Adipocyte (in vitro differentiated cells): ENCODE measurements around the gene USP11.

Experiments used
- DNase-seq: peaks from one replicate; pipeline ENCODE4 v3.0.0-alpha.2; 2015; ENCODE audit warnings: low read depth
- H3K27me3 ChIP-seq: replicated peaks from 2 replicates; pipeline ENCODE4 v1.7.0; 2013; ENCODE audit warnings: mild to moderate bottlenecking, low read length, moderate library complexity; ENCODE audit not compliant: control insufficient read depth, insufficient read depth
- H3K36me3 ChIP-seq: 2 replicates; pipeline ENCODE4 v1.7.0; 2013; ENCODE audit warnings: low read length, mild to moderate bottlenecking, moderate library complexity; ENCODE audit not compliant: control insufficient read depth, insufficient read depth, severe bottlenecking
- H3K4me1 ChIP-seq: 2 replicates; pipeline ENCODE4 v1.7.0; 2013; ENCODE audit warnings: mild to moderate bottlenecking, low read length, moderate library complexity; ENCODE audit not compliant: control insufficient read depth, insufficient read depth
- H3K4me3 ChIP-seq: 2 replicates; pipeline ENCODE4 v1.7.0; 2013; ENCODE audit warnings: mild to moderate bottlenecking, low read length, moderate library complexity
- H3K9ac ChIP-seq: 2 replicates; pipeline ENCODE4 v1.7.0; 2013; ENCODE audit warnings: mild to moderate bottlenecking, low read length, moderate library complexity
- H3K9me3 ChIP-seq: 2 replicates; pipeline ENCODE4 v1.7.0; 2013; ENCODE audit warnings: mild to moderate bottlenecking, low read length, moderate library complexity; ENCODE audit not compliant: control insufficient read depth

The USP11 gene

DNA sequence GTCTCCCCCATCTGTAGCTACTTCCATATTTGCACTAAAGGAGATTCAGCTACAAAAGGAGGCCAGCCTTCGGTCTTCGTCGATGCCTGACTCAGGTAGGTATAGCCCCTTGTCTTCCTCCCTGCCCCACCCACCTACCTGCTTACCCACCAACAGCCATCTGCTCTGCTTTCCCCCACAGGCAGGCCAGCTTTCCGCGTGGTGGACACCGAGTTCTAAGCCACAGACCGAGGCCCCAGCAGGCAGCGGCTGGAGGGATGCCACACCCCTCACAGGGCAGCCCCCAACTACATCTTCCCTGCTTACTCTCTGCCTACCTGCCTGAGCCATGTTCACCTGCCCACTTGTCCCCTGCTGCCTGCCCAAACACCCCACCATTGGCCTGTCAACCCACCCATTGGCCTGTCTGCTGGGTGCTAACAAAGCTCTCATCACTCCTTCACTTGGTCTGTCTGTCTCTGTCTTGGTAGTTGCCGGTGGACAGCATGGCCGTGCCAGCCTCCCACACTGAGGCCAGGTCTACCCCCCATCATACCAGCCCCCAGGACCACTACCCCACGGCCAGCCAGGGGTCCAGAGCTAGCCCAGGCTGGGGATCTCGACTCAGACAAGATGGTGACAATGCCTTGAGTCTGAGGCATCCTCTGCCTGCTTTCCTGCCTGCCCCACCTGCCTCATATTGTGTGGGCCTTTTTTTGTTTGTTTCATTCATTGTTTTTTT is 4.1 kb upstream of the USP11 start:
- peaks cover 57% of the 10 kb centered on the region for H3K36me3 ChIP-seq
- peaks cover 6% of the 10 kb centered on the region for H3K4me1 ChIP-seq
- no peaks in the 10 kb centered on the region for H3K9me3 ChIP-seq
- DNase-seq, result no peak
- no peak overlapping the region for H3K9ac ChIP-seq
- H3K27me3 ChIP-seq, result no peaks in the 10 kb centered on the region
- no peak overlapping the region for H3K4me3 ChIP-seq

- no peak for DNase-seq
Measured at GRCh38 chrX:47229427-47229826, 3.4 kb upstream of the USP11 start.

DNA sequence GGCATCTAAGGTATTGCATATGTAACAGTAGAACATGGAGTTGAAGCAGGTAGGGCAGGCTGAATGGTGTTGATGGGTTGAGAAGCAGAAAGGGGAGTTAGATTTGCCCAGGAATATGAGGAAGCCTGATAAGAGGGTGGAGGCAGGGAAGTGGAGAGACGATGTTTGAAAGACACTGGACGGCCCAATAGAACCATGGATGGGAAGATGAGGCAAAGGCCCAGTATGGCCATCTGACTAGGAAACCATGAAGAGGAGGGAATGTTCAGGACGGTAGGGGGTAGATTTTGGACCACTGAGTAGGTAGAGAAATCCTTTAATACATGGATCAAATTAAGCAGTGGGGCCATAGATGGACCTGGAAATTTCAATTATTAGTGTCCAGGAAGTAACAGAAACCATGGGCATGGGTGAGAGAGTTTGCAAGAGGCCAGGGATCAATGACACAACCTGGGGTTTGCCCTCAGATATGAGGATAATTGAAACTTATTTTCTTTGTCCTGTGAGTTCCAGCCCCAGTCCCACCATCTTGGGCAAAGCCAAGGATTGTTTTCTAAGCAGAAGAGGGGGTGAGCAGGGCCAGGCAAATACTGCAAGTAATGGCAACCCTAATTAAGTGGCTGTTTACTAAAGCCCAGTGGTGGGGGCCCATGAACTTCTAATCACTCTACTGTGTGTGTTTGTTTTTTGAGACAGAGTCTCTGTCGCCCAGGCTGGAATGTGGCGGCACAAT is 2.5 kb upstream of the USP11 start:
- no peaks in the 10 kb centered on the region for H3K9me3 ChIP-seq
- H3K4me1 ChIP-seq, result peaks cover 6% of the 10 kb centered on the region
- DNase-seq, result no peak
- H3K36me3 ChIP-seq, result peaks cover 41% of the 10 kb centered on the region
- H3K9ac ChIP-seq, result no peak overlapping the region
- H3K27me3 ChIP-seq, result no peaks in the 10 kb centered on the region
- H3K4me3 ChIP-seq, result no peak overlapping the region

More at GRCh38 chrX:47229427-47229826, 3.4 kb upstream of the USP11 start:
- Histone ChIP-seq H3K4me3 (no peak overlapping the region), H3K9ac (no peak overlapping the region), H3K27me3 (no peaks in the 10 kb centered on the region), H3K9me3 (no peaks in the 10 kb centered on the region), H3K4me1 (peaks cover 6% of the 10 kb centered on the region), H3K36me3 (peaks cover 50% of the 10 kb centered on the region)

- H3K27me3 ChIP-seq, result no peaks in the 10 kb centered on the region
- no peak overlapping the region for H3K9ac ChIP-seq
- peaks cover 32% of the 10 kb centered on the region for H3K36me3 ChIP-seq
- no peak overlapping the region for H3K4me3 ChIP-seq
- H3K9me3 ChIP-seq, result no peaks in the 10 kb centered on the region
- no peak for DNase-seq
- peaks cover 6% of the 10 kb centered on the region for H3K4me1 ChIP-seq
Measured at GRCh38 chrX:47231167-47231566, 1.6 kb upstream of the USP11 start.

- peaks cover 21% of the 10 kb centered on the region for H3K36me3 ChIP-seq
- H3K9me3 ChIP-seq, result no peaks in the 10 kb centered on the region
- H3K4me3 ChIP-seq, result peak overlapping the region; percentile 87
- peak overlapping the region; percentile 87 for H3K9ac ChIP-seq
- H3K4me1 ChIP-seq, result peaks cover 6% of the 10 kb centered on the region
- DNase-seq, result peak; percentile 4
- peaks cover 4% of the 10 kb centered on the region for H3K27me3 ChIP-seq
Measured at GRCh38 chrX:47232197-47232802, 509 bp upstream of the USP11 start.

DNA sequence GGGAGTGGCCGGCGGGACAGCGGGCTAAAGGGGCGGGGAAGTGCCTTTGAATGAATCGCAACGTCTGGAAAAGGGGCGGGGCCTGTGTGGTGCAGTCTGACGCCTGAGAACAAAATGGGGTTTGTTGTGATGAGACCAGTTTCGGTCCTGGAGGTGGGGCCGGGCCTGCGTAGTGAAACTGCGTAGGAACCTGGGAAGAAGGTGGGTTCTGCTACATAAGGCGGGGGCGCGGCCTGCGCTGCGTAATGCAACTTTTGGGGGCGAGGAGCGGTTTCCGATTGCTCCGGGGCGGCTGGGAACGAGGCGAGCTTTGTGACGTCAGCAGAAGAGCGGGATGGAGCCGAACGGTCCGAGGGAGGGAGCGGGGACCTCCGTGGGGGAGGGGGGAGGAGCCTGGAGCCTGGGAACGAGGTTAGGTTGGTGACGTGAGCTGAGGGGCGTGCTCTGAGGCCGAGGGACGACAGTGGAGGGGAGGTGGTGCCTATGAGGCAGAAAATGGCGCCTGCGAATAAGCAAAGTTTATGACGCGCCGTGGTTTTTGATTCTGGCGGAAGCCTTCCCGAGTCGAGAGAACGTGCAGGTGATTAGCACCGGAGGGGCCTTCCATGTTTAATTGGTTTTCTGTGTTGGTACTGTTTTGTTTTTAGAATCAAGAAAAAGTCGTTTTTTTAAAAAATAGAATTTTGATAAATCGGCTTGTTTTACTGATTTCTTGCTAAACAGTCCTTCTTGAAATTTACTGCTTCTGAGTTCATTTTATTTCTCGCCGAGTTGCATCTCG is 714 bp downstream of the USP11 start:
- Histone ChIP-seq H3K9ac (peak overlapping the region; percentile 88), H3K9me3 (no peaks in the 10 kb centered on the region), H3K4me3 (peak overlapping the region; percentile 87), H3K36me3 (peaks cover 9% of the 10 kb centered on the region), H3K27me3 (peaks cover 5% of the 10 kb centered on the region), H3K4me1 (peaks cover 6% of the 10 kb centered on the region)
- peak; percentile 95 for DNase-seq

DNA sequence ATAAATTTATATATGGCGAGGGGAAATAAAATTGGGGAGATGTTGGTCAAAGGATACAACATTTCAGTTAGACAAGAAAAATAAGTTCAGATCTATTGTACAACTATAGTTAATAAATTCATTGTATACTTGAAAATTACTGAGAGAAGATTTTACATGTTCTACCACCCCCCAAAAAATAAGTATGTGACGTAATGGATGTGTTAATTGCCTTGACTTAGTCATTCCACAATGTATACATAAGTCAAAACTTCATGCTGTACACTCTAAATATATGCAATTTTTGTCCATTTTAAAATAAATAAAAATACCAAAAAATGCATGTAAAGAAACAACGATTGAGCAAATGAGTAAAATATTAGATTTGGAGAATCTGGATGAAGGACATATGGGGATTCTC is 1.8 kb downstream of the USP11 start:
- H3K9ac ChIP-seq, result peak overlapping the region; percentile 88
- DNase-seq, result peak; percentile 25
- peaks cover 6% of the 10 kb centered on the region for H3K4me1 ChIP-seq
- H3K9me3 ChIP-seq, result no peaks in the 10 kb centered on the region
- peaks cover 5% of the 10 kb centered on the region for H3K27me3 ChIP-seq
- peak overlapping the region; percentile 87 for H3K4me3 ChIP-seq
- no peaks in the 10 kb centered on the region for H3K36me3 ChIP-seq

DNA sequence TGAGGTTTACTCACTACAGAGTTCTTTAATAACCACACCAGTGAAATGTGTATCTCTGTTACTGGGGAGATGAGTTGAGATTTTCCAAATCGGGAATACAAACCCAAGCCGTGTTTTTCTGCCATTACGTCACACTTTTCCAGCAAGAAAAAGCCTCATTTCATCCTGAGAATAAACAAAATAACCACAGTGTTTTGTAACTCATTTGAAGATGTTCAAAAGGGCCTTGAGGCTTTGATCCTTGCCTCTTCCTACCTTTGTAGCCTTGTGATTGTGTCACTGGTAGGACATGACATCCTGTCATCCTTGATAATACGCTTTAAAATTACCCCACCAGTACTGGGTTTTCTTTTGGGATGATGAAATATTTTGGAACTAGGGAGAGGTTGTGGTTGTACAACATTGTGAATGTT is 2.9 kb downstream of the USP11 start:
- H3K27me3 ChIP-seq, result peaks cover 10% of the 10 kb centered on the region
- DNase-seq, result peak; percentile 7
- H3K4me1 ChIP-seq, result peaks cover 6% of the 10 kb centered on the region
- H3K36me3 ChIP-seq, result peaks cover 4% of the 10 kb centered on the region
- H3K4me3 ChIP-seq, result no peak overlapping the region
- no peaks in the 10 kb centered on the region for H3K9me3 ChIP-seq
- no peak overlapping the region for H3K9ac ChIP-seq

GRCh38 chrX:47239199-47239598 is 6.4 kb downstream of the USP11 start:
- H3K9me3 ChIP-seq, result no peaks in the 10 kb centered on the region

GRCh38 chrX:47239898-47240545 is 7.2 kb downstream of the USP11 start:
- Histone ChIP-seq H3K9me3 (no peaks in the 10 kb centered on the region), H3K36me3 (peaks cover 34% of the 10 kb centered on the region), H3K4me1 (no peaks in the 10 kb centered on the region), H3K9ac (no peak overlapping the region), H3K4me3 (no peak overlapping the region), H3K27me3 (peaks cover 18% of the 10 kb centered on the region)
- no peak for DNase-seq

More at GRCh38 chrX:47239199-47239598, 6.4 kb downstream of the USP11 start:
- no peak overlapping the region for H3K4me3 ChIP-seq
- H3K4me1 ChIP-seq, result no peaks in the 10 kb centered on the region
- H3K36me3 ChIP-seq, result peaks cover 26% of the 10 kb centered on the region
- H3K9ac ChIP-seq, result no peak overlapping the region
- no peak for DNase-seq
- H3K27me3 ChIP-seq, result peaks cover 18% of the 10 kb centered on the region
